Hair follicular keratinocyte (primary cell): ENCODE measurements around the gene FAM236D. TPM values are rescaled to one million over a fixed set of nuclear protein-coding genes. Genes with fewer than 3 reads are reported as not detected.

Experiments
- total RNA-seq: library from RNA; depleted of rRNA; stranded (reverse); fragments of >200 nt; gene quantifications from 2 replicates; pipeline ENCODE4 v1.2.3, GENCODE V29; 2015

Gene FAM236D
- total RNA-seq, result not detected in 2 replicates

DNA sequence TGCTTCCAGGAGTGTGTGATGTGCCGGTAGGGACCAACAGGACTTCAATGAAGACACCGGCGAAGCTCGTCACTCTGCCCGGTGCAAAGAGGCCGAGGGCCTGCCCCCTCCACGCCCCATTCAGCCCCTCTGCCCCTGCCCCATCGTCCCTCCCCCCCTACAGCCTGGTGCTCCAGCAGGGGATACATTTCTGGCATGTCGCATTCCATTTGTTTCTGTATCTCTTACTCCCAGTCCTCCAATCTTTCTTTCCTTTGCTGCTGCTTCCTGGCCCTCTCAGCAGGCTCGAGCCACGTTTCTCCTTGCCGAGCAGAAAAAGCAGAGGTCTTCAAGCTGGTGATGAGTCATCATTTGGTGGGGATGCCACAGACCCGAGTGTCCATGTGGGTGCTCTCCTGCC, at the start of gene FAM236D:
FAM236D (minus strand) TSS at position 101 of the 400 bp plus-strand sequence; CDS start at position 1, 100 bp downstream.

DNA sequence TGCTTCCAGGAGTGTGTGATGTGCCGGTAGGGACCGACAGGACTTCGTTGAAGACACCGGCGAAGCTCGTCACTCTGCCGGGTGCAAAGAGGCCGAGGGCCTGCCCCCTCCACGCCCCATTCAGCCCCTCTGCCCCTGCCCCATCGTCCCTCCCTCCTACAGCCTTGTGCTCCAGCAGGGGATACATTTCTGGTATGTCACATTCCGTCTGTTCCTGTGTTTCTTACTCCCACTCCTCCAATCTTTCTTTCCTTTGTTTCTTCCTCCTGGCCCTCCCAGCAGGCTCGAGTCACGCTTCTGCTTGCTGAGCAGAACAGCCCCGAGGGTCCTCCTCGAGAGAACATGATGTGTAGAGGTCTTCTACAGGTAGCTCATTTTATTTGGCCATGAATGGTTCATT, 25.4 kb downstream of the FAM236D start, which contains the start of gene FAM236B:
FAM236B (minus strand) TSS at position 101 of the 400 bp plus-strand sequence; CDS start at position 1, 100 bp downstream.

DNA sequence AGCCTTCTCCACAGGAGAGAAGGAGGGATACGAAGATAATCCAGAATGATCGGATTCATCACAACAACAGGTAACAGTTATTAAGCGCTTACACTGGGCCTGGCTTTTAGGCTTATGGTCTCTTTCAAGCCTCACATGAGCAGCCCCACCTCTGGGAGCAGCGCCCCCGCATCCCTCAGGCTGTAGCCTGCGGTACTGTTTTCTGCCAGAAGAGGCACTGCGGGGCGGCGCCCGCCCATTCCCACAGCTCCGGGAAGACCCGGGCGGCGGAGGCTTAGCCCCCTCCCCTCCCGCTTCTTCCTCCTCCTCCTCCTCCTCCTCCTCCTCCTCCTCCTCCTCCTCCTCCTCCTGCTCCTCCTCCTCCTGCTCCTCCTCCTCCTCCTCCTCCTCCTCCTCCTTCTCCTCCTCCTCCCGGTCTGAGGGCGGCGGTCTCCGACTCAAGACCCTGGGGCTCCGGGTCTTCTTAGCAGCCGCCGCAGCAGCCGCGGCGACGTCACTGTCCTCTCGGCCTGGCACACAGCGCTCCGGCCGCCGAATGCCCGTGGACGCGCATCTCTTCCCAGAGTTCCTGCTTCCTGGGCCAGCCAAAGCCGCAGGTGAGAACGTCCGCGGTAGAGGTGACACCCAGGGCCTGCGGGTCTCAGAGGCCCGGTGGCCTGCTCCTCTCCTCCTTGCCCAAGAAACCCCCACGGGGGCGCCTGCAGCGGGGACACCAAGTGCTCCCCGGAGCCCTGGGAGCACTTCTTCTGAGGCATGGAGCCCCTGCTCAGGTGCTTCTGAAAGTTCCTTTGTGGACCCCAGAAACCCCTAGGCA, 31.1 kb downstream of the FAM236D start, which contains the start of gene DMRTC1B:
DMRTC1B (plus strand) TSS at position 238 of the 814 bp plus-strand sequence. CDS start 68,246 bp downstream, outside the sequence.

Other genes with a start within 250 kb of the FAM236D start
- gene HDAC8, start 235.4 kb downstream of the FAM236D start, total RNA-seq, result 22.4 and 25.8 TPM in 2 replicates
- gene PHKA1, start 93.9 kb downstream of the FAM236D start, total RNA-seq, result 6.7 and 11.8 TPM in 2 replicates
- not detected in 2 replicates for gene DMRTC1B, start 31.3 kb downstream of the FAM236D start, total RNA-seq
- not detected in 2 replicates for gene FAM236B, start 25.6 kb downstream of the FAM236D start, total RNA-seq
- gene FAM236C, start 104.4 kb upstream of the FAM236D start, total RNA-seq, result not detected in 2 replicates
- not detected in 2 replicates for gene FAM236A, start 130.0 kb upstream of the FAM236D start, total RNA-seq
- not detected in 2 replicates for gene DMRTC1, start 135.6 kb upstream of the FAM236D start, total RNA-seq
- not detected in 2 replicates for gene PABPC1L2B, start 194.7 kb upstream of the FAM236D start, total RNA-seq